Stimulated activated CD8-positive, alpha-beta memory T cell treated with anti-CD3 and anti-CD28 coated beads, Interleukin-12 subunit alpha, Interleukin-12 subunit beta, amount 100 ng/mL, for 4 hours (primary cell): ENCODE measurements around the gene PRKCQ.
"Not testable (repeated sequence)": the region's sequence is repeated elsewhere in the genome, so short reads cannot be mapped to it uniquely, and the experiment has no call there.

ENCODE experiments used
- DNase-seq: peaks from one replicate; pipeline ENCODE4 v3.0.0-alpha.2; 2020; ENCODE audit warnings: low read depth

The PRKCQ gene

GRCh38 chr10:6491841-6492609 is 88.1 kb downstream of the PRKCQ start:
- DNase-seq, result peak; percentile 25

- DNase-seq, result no peak
Measured at GRCh38 chr10:6490614-6491013, 89.5 kb downstream of the PRKCQ start.

GRCh38 chr10:6487920-6488319 is 92.2 kb downstream of the PRKCQ start:
- no peak for DNase-seq

- DNase-seq, result no peak
Measured at GRCh38 chr10:6486309-6486708, 93.8 kb downstream of the PRKCQ start.

GRCh38 chr10:6482737-6483357 is 97.2 kb downstream of the PRKCQ start:
- no peak for DNase-seq

- no peak for DNase-seq
Measured at GRCh38 chr10:6478722-6479121, 101.4 kb downstream of the PRKCQ start.

GRCh38 chr10:6476989-6477388 is 103.1 kb downstream of the PRKCQ start:
- DNase-seq, result no peak

- no peak for DNase-seq
Measured at GRCh38 chr10:6474871-6475270, 105.2 kb downstream of the PRKCQ start.

- no peak for DNase-seq
Measured at GRCh38 chr10:6473901-6474370, 106.1 kb downstream of the PRKCQ start.

- DNase-seq, result no peak
Measured at GRCh38 chr10:6473430-6473829, 106.6 kb downstream of the PRKCQ start.

- DNase-seq, result not testable (repeated sequence)
Measured at GRCh38 chr10:6472710-6473005, 107.4 kb downstream of the PRKCQ start.

GRCh38 chr10:6470894-6471618 is 109.0 kb downstream of the PRKCQ start:
- DNase-seq, result no peak

- DNase-seq, result no peak
Measured at GRCh38 chr10:6469661-6470060, 110.4 kb downstream of the PRKCQ start.

GRCh38 chr10:6465854-6466601 is 114.0 kb downstream of the PRKCQ start:
- DNase-seq, result no peak

GRCh38 chr10:6465437-6465836 is 114.6 kb downstream of the PRKCQ start:
- DNase-seq, result no peak

GRCh38 chr10:6464862-6465430 is 115.1 kb downstream of the PRKCQ start:
- DNase-seq, result no peak

GRCh38 chr10:6463366-6463765 is 116.7 kb downstream of the PRKCQ start:
- DNase-seq, result no peak

- DNase-seq, result no peak
Measured at GRCh38 chr10:6461961-6462360, 118.1 kb downstream of the PRKCQ start.

GRCh38 chr10:6460861-6461409 is 119.1 kb downstream of the PRKCQ start:
- DNase-seq, result no peak

- no peak for DNase-seq
Measured at GRCh38 chr10:6458814-6459213, 121.3 kb downstream of the PRKCQ start.

GRCh38 chr10:6457376-6457775 is 122.7 kb downstream of the PRKCQ start:
- no peak for DNase-seq

- DNase-seq, result no peak
Measured at GRCh38 chr10:6456067-6456466, 124.0 kb downstream of the PRKCQ start.
